GM19238 (cell line): ENCODE data around the gene RALGAPA2.

ENCODE experiments used
- DNase-seq: peaks from one replicate; pipeline ENCODE4 v3.0.0; 2011; ENCODE audit warnings: low spot score; ENCODE audit not compliant: insufficient read length

RALGAPA2 gene

GRCh38 chr20:20472684-20473274 lies 239.7 kb downstream of the RALGAPA2 start:
- DNase-seq, result no peak

GRCh38 chr20:20466341-20466879 lies 246.0 kb downstream of the RALGAPA2 start:
- peak; percentile 35 for DNase-seq

GRCh38 chr20:20465252-20465651 lies 247.2 kb downstream of the RALGAPA2 start:
- no peak for DNase-seq

GRCh38 chr20:20463933-20464374 lies 248.5 kb downstream of the RALGAPA2 start:
- DNase-seq, result peak; percentile 18

DNA sequence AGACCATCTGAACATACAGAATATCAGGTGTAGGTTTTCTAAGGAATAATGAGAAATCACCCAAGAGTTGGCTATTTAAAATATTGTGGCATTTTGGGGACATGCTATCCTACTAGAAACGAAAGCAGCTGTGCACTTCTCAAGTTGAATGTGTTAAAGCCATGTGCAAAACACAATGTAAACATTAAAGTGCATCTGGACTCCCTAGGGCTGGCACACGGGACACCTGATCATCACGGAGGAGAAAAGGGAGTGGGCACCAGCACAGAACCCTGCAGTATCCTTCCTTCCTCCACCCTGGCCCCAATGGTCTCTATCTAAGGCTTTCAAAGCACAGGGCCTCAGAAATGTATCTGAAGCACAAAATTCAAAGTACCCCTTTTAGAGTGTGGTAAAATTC lies 250.3 kb downstream of the RALGAPA2 start:
- DNase-seq, result no peak

DNA sequence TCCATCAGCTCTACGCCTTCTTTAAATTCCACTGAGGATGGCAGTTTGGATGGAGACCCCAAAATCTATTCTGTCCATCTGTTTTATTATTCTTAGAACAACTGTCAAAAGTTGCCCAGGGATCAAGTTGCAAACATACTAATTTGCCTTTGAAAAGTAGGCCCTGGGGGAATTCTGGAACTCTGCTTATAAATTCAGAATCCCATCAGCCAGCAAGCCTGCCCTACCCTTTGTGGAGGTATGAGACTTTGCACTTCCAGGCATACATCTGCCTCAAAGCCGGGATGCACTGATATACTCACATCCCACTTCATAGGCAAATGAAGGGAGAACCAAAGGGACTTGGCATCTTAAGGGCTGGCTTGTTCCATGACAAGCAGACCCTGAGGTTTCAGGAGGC lies 250.9 kb downstream of the RALGAPA2 start:
- no peak for DNase-seq

- DNase-seq, result no peak
These were observed 252.7 kb downstream of the RALGAPA2 start for GRCh38 chr20:20459726-20460125.

DNA sequence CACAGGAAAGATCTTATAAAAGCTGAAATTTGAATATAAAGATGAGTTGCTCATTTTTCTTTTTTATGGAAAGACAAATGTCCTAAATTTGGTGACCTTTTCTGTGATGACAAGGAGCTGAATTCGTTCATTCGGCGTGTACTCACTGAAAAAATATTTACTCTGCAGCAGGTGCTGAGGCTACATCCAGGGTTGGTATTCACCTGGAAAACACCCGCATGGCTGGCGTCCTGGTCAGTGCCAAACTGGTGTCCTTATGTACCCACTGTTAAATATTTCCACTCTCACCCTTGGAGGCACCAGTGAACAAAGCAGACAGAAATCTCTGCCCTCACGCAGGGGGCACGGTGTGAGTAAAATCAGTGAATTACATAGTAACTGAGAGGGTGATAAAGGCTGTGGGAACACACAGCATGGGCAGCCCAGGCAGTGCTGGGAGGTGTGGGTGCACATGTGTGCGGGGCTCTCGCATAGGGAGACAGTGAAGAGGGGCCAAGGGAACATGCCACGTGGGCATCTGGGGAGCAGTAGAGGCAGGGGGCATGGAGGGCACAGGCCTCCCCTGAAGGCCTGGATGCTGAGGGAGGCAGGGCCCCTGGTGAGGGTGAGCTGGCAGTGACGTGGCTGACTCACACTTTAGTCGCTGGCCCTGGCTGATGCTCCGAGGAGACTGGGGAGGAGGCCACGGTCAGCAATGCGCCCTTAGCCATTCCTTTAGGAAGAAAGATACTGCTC lies 254.9 kb downstream of the RALGAPA2 start:
- DNase-seq, result no peak

DNA sequence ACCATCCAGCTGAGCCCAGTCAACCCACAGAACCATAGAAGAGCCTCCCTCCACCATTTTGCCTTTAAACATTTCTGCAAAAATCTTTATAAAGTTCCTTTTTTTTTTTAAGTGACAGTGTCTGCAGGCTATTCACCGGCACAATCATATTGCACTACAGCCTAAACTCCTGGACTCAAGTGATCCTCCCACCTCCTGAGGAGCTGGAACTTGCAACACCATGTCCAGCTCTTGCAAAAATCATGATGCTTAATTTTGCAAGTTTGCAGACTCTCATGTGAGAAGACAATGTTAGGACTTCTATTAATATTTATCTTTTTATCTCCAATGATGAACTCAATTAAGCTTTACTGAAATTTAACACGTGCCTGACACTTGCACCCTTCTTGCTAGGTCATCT lies 255.7 kb downstream of the RALGAPA2 start:
- DNase-seq, result no peak

DNA sequence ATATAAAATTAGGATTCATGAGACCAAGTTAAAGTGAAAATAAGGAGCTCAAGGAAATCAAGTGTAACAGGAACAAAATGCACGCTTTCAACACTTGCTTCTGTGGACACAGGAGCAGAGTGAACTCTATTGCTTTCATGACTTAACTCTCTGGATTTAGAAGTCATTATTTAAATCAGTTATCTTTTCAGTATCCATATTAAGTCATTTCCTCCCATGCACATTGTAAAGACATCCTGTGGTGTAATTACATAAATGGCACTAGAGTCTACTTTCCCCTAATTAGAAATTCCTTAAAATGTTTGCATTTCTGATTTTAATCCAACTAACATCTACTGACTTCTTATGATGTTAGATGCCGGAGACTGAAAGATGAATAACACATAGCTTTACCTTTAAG lies 256.5 kb downstream of the RALGAPA2 start:
- no peak for DNase-seq

DNA sequence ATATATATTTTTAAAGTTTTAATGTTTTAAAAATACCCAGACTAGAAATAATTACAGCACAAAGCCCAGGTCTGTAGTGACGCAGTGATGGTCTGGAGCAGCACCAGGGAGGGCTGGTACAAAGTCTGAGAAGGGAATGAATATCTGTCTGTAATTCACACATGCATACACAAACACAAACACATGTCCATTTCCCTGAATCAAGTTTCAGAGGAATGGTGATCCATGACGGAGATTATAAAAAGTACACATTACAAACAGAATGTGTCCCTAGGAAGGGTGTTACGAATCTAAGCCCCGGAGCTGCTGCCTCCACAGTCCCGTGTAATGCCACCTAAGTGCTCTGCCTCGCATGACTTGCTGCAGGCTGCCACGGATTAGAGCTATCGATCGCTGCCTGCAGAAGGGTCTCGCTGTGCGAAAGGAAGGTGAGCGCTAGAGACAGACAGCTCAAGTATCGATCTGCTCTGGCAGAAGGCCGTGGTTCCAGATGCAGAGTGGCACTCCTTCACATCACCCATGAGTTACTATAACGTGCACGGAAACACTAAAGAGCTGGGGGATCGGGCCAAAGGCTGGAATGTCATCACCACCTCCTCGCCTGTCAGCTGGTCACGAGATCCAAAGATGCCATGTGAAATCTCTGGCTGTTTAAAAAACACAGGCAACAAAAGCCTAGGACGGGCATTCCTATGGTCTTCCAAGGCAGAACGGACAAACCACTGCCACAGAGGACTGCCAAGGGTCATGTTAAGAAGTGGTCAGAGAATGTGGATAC lies 257.4 kb downstream of the RALGAPA2 start:
- DNase-seq, result no peak

GRCh38 chr20:20454367-20454766 lies 258.1 kb downstream of the RALGAPA2 start:
- no peak for DNase-seq

GRCh38 chr20:20452254-20452676 lies 260.2 kb downstream of the RALGAPA2 start:
- peak; percentile 51 for DNase-seq

- DNase-seq, result no peak
These were observed 261.9 kb downstream of the RALGAPA2 start for GRCh38 chr20:20450521-20450920.

DNA sequence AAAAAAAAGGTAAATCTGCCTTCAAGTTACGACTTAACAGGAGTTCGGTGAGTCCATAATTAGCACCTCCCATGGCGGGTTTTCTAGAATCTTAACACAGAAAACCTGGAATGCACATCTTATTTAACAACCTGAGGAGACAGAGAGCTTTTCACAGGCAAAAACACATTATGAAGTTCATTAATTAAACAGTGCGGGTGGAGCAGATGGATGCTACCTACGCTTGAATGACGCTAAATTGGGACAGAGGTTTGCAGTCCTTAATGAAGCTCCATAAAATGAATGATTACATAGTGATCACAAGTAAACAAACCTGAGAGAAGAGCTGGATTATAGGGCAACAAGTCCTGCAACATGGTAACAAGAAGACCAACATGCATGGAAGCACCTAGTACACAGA lies 263.6 kb downstream of the RALGAPA2 start:
- DNase-seq, result no peak

GRCh38 chr20:20447196-20447595 lies 265.2 kb downstream of the RALGAPA2 start:
- DNase-seq, result no peak

DNA sequence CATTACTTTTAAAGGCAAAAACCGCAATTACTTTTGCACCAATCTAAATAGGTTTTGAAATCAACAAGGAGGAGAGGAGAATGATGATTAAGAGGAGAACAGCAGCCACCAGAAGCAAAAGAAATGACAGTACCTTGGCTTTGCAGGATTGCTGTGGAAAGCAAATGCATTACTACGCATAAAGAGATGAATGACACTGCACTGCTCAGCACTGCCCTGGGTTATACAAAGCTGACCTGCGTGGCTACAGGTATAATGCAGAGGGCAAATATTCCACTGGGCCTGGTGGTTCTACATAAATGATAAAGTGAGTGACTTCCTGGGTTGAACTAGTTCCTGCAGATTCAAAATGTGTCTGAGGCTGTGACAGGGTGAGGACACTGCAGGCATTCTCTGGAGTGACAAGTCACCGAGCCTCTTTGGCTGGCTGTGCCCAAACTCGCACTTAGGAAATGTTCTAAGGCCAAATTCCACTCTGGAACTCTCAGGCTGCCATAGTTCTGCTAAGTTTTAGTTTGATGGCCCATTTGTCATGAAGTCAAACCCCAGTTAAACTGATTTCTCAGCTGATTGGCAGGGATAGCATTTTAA lies 265.9 kb downstream of the RALGAPA2 start:
- DNase-seq, result no peak

GRCh38 chr20:20446001-20446400 lies 266.4 kb downstream of the RALGAPA2 start:
- no peak for DNase-seq

GRCh38 chr20:20443504-20443903 lies 268.9 kb downstream of the RALGAPA2 start:
- no peak for DNase-seq

GRCh38 chr20:20442466-20442865 lies 270.0 kb downstream of the RALGAPA2 start:
- no peak for DNase-seq

- DNase-seq, result no peak
These were observed 271.4 kb downstream of the RALGAPA2 start for GRCh38 chr20:20440886-20441658.
